IMR-90 (cell line): ENCODE measurements around the gene PIEZO1. TPM values are rescaled to one million over a fixed set of nuclear protein-coding genes. Genes with fewer than 3 reads are reported as not detected.

Experiments
- ATAC-seq: fragments of 200-7000 bp; cut with Tn5 transposase; 2 replicates; pipeline ENCODE4 v1.9.1; 2020; ENCODE audit warnings: low read depth, mild to moderate bottlenecking, moderate library complexity
- BruUV-seq: library from RNA; stranded (reverse); fragments of 400-500 nt; replicated peaks from 2 replicates; lab custom pipeline; 2021; lab: Mats Ljungman, UMichigan
- CTCF ChIA-PET: fragments of 300-600 bp; formaldehyde crosslinking; extraction: SDS; loops from one replicate; lab custom pipeline; 2021; ENCODE audit warnings: antibody characterized with exemption; lab: Yijun Ruan, JAX
- POLR2A ChIA-PET: fragments of 300-600 bp; sonication (Branson Sonifier 250); formaldehyde crosslinking; loops from one replicate; lab custom pipeline; 2022; ENCODE audit warnings: antibody characterized with exemption; ENCODE audit not compliant: unreplicated experiment; lab: Charles Lee
- DNase-seq: peaks from one replicate; pipeline ENCODE4 v3.0.0; 2013
- H2AFZ ChIP-seq: replicated peaks from 2 replicates; pipeline ENCODE3; 2013; ENCODE audit warnings: low read length, mild to moderate bottlenecking; ENCODE audit not compliant: poor library complexity
- H2AK5ac ChIP-seq: 2 replicates; pipeline ENCODE4 v1.6.1; 2013; ENCODE audit warnings: low read depth, low read length, inconsistent platforms
- H2AK9ac ChIP-seq: replicated peaks from 2 replicates; pipeline ENCODE3; 2013; ENCODE audit warnings: mild to moderate bottlenecking, low read depth, low read length, moderate library complexity; ENCODE audit not compliant: poor library complexity
- H2BK120ac ChIP-seq: 2 replicates; pipeline ENCODE4 v1.6.1; 2013; ENCODE audit warnings: low read depth, low read length, inconsistent platforms
- H2BK15ac ChIP-seq: 3 replicates; pipeline ENCODE4 v1.6.1; 2013; ENCODE audit warnings: low read depth, low read length, inconsistent platforms
- H2BK20ac ChIP-seq: 2 replicates; pipeline ENCODE4 v1.6.1; 2013; ENCODE audit warnings: low read depth, mild to moderate bottlenecking, inconsistent platforms, low read length, moderate library complexity
- H2BK5ac ChIP-seq: 2 replicates; pipeline ENCODE4 v1.6.1; 2013; ENCODE audit warnings: mild to moderate bottlenecking, low read depth, low read length, inconsistent platforms; ENCODE audit not compliant: poor library complexity, severe bottlenecking
- H3K14ac ChIP-seq: replicated peaks from 2 replicates; pipeline ENCODE4 v1.6.1; 2013; ENCODE audit warnings: low read depth, low read length, inconsistent platforms
- H3K18ac ChIP-seq: 2 replicates; pipeline ENCODE4 v1.6.1; 2013; ENCODE audit warnings: low read depth, low read length, control low read depth
- H3K23ac ChIP-seq: 2 replicates; pipeline ENCODE4 v1.6.1; 2013; ENCODE audit warnings: low read depth, low read length, inconsistent platforms
- H3K27ac ChIP-seq: 2 replicates; pipeline ENCODE4 v1.5.1; 2013; ENCODE audit warnings: mild to moderate bottlenecking, control low read depth, low read length; ENCODE audit not compliant: insufficient read depth
- H3K27me3 ChIP-seq: 2 replicates; pipeline ENCODE4 v1.6.1; 2013; ENCODE audit warnings: low read length; ENCODE audit not compliant: control insufficient read depth, insufficient read depth
- H3K36me3 ChIP-seq: 2 replicates; pipeline ENCODE4 v1.6.1; 2013; ENCODE audit warnings: low read length, mixed read lengths; ENCODE audit not compliant: control insufficient read depth, insufficient read depth
- H3K4ac ChIP-seq: 2 replicates; pipeline ENCODE4 v1.6.1; 2013; ENCODE audit warnings: low read depth, low read length, inconsistent platforms
- H3K4me1 ChIP-seq: 2 replicates; pipeline ENCODE4 v1.6.1; 2013; ENCODE audit warnings: low read length, mixed read lengths; ENCODE audit not compliant: control insufficient read depth, insufficient read depth
- H3K4me2 ChIP-seq: 2 replicates; pipeline ENCODE4 v1.6.1; 2013; ENCODE audit warnings: low read depth, mild to moderate bottlenecking, control low read depth, low read length, moderate library complexity
- H3K4me3 ChIP-seq: 2 replicates; pipeline ENCODE4 v1.5.1; 2013; ENCODE audit warnings: low read depth, mild to moderate bottlenecking, control low read depth, low read length, moderate library complexity; ENCODE audit not compliant: insufficient read depth
- H3K56ac ChIP-seq: 2 replicates; pipeline ENCODE4 v1.6.1; 2013; ENCODE audit warnings: low read length, inconsistent platforms; ENCODE audit not compliant: insufficient read depth; ENCODE audit errors: extremely low read depth
- H3K79me1 ChIP-seq, 2 experiments: 2 replicates each; pipeline ENCODE4 v1.6.1; 2013; ENCODE audit warnings: low read length in 2 of 2, inconsistent platforms in 1 of 2, low read depth in 1 of 2
- H3K9ac ChIP-seq: 2 replicates; pipeline ENCODE4 v1.6.1; 2013; ENCODE audit warnings: low read depth, low read length, control low read depth
- H3K9me1 ChIP-seq: 2 replicates; pipeline ENCODE4 v1.6.1; 2013; ENCODE audit warnings: low read length, inconsistent platforms; ENCODE audit not compliant: insufficient read depth
- H3K9me3 ChIP-seq: 2 replicates; pipeline ENCODE4 v1.6.1; 2013; ENCODE audit warnings: low read length; ENCODE audit not compliant: control insufficient read depth, insufficient read depth
- H4K20me1 ChIP-seq: 2 replicates; pipeline ENCODE4 v1.6.1; 2013; ENCODE audit warnings: low read length, inconsistent platforms; ENCODE audit not compliant: insufficient read depth
- H4K5ac ChIP-seq: 2 replicates; pipeline ENCODE4 v1.6.1; 2013; ENCODE audit warnings: mild to moderate bottlenecking, low read depth, low read length, control low read depth
- H4K8ac ChIP-seq, 2 experiments: 2 replicates each; pipeline ENCODE4 v1.6.1; 2013; ENCODE audit warnings: low read depth in 2 of 2, low read length in 2 of 2, control low read depth in 1 of 2, inconsistent platforms in 1 of 2
- H4K91ac ChIP-seq: 2 replicates; pipeline ENCODE4 v1.6.1; 2013; ENCODE audit warnings: low read depth, low read length, inconsistent platforms; ENCODE audit not compliant: insufficient read depth
- CEBPB ChIP-seq: IDR thresholded peaks from 2 replicates; pipeline ENCODE4 v1.6.1; 2012; ENCODE audit warnings: low read depth, low read length, improper control_type of control experiment
- CHD1 ChIP-seq: IDR thresholded peaks from 2 replicates; pipeline ENCODE4 v1.6.1; 2012; ENCODE audit warnings: low read depth, low read length, improper control_type of control experiment
- FOS ChIP-seq: fragments of 150-350 bp; IDR thresholded peaks from 2 replicates; pipeline ENCODE4 v1.6.1; 2016; ENCODE audit warnings: low read depth, low read length
- MAFK ChIP-seq: IDR thresholded peaks from 2 replicates; pipeline ENCODE4 v1.6.1; 2012; ENCODE audit warnings: low read depth, low read length, improper control_type of control experiment
- MAZ ChIP-seq: IDR thresholded peaks from 2 replicates; pipeline ENCODE4 v1.6.1; 2012; ENCODE audit warnings: low read depth, mild to moderate bottlenecking, low read length, improper control_type of control experiment, moderate library complexity, borderline replicate concordance
- NFE2L2 ChIP-seq: fragments of 150-350 bp; IDR thresholded peaks from 2 replicates; pipeline ENCODE4 v1.6.1; 2016; ENCODE audit warnings: low read depth, mild to moderate bottlenecking, low read length
- POLR2A ChIP-seq: IDR thresholded peaks from 2 replicates; pipeline ENCODE4 v1.6.1; 2012; ENCODE audit warnings: mild to moderate bottlenecking, low read depth, low read length
- RAD21 ChIP-seq: IDR thresholded peaks from 2 replicates; pipeline ENCODE4 v1.6.1; 2012; ENCODE audit warnings: low read length, improper control_type of control experiment
- RCOR1 ChIP-seq: IDR thresholded peaks from 2 replicates; pipeline ENCODE4 v1.6.1; 2012; ENCODE audit warnings: mild to moderate bottlenecking, low read length, improper control_type of control experiment; ENCODE audit not compliant: insufficient replicate concordance
- WGBS, 2 experiments: methylation state at CpG; one replicate each; pipeline versions ENCODE4 v1.1.5 to v1.1.7; 2013; ENCODE audit warnings: missing lambda C conversion rate in 2 of 2; ENCODE audit not compliant: insufficient read length in 1 of 2; ENCODE audit errors: extremely low coverage in 2 of 2; 5-methylcytosine and 5-hydroxymethylcytosine counted together
- dilution Hi-C: fragments of 300-500 bp; cut with HindIII; formaldehyde crosslinking; loops from one replicate; pipeline ENCODE4 v1.14.3; 2018; ENCODE audit warnings: low sequenced_read_pairs; ENCODE audit not compliant: unreplicated experiment
- in situ Hi-C: fragments of 300-500 bp; cut with MboI; formaldehyde crosslinking; loops from 3 replicates; pipeline ENCODE4 v1.14.3; 2019; ENCODE audit warnings: low sequenced_read_pairs, inconsistent platforms, mixed read lengths
- intact Hi-C: fragments of 100-400 bp; cut with micrococcal nuclease; formaldehyde crosslinking; loops from 2 replicates; pipeline ENCODE4 v1.10.0; 2022
- polyA plus RNA-seq, 3 experiments: library from polyadenylated mRNA; depleted of rRNA; stranded (reverse); fragments of >200 nt; gene quantifications; 2 replicates each; pipeline ENCODE4 v1.2.3, GENCODE V29; 2012; ENCODE audit warnings: low replicate concordance in 1 of 3
- total RNA-seq: library from RNA; depleted of rRNA; stranded (reverse); fragments of >200 nt; gene quantifications from 2 replicates; pipeline ENCODE4 v1.2.3, GENCODE V29; 2012
- TF ChIP-seq, protein P1 (sequence below): fragments of 150-350 bp; IDR thresholded peaks from 2 replicates; pipeline ENCODE4 v1.6.1; 2016; ENCODE audit warnings: low read depth, mild to moderate bottlenecking, low read length, moderate library complexity, borderline replicate concordance
- TF ChIP-seq, protein P2 (sequence below): conservative IDR thresholded peaks from 2 replicates; pipeline ENCODE4 v1.5.1; 2012; ENCODE audit warnings: mild to moderate bottlenecking, low read depth, low read length, improper control_type of control experiment
- TF ChIP-seq, protein P3 (sequence below): fragments of 150-350 bp; IDR thresholded peaks from 2 replicates; pipeline ENCODE4 v1.6.1; 2017; ENCODE audit warnings: mild to moderate bottlenecking, antibody characterized with exemption, low read length, low read depth

Gene PIEZO1
- total and polyA plus RNA-seq, 2 of the 4 experiments (the other 2 are of a cell fraction) = 36.2 to 372 TPM

DNA sequence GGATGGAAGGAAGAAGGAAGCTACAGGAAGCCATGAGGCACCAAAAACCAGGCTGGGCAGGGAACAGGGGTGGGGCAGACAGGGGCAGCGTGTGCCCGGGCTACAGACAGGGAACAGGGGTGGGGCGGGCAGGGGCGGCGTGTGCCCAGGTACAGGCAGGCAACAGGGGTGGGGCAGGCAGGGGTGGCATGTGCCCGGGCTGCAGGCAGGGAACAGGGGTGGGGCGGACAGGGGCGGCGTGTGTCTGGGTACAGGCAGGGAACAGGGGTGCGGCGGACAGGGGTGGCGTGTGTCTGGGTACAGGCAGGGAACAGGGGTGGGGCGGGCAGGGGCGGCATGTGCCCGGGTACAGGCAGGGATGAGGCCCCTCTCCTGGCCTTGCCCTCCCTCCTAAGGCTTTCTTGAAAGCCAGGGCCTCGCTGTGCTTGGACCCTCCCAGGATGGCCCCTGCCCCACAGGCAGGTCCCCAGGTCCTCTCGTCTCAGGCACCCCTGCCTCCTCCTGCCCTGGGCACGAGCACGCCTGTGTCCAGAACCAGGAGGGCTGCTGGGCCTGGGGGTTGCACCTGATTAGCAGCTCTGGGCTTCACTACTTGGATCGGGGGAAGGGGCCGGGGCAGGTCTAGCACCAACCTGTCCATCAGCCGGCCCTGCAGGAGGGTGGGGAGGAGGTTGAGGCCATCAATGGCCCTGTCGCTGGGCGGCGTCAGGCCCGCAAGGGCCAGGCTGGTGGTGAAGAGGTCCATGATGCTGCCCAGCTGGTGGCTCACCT, 41.2 kb upstream of the PIEZO1 start:
- no peak for DNase-seq
- BruUV-seq = no TSS peak
- Histone ChIP-seq H3K56ac (no peak overlapping the region), H3K4me2 (no peak overlapping the region), H3K23ac (no peak overlapping the region), H2BK5ac (no peak overlapping the region), H4K5ac (no peak overlapping the region), H2AK9ac (no peak overlapping the region), H4K20me1 (peaks cover 4% of the 10 kb centered on the region; the same call in 1 of the 2 replicates), H2BK120ac (no peak overlapping the region), H4K8ac (no peak overlapping the region), H3K27me3 (no peaks in the 10 kb centered on the region), H3K9ac (no peak overlapping the region), H3K14ac (no peak overlapping the region), H3K4me1 (peaks cover 4% of the 10 kb centered on the region; the same call in 1 of the 2 replicates), H3K36me3 (peaks cover 28% of the 10 kb centered on the region), H3K18ac (no peak overlapping the region), H3K9me3 (no peaks in the 10 kb centered on the region), H2BK15ac (no peak overlapping the region), H3K9me1 (no peaks in the 10 kb centered on the region), H3K4me3 (no peak overlapping the region), H3K79me1 (no peaks in the 10 kb centered on the region), H3K4ac (no peak overlapping the region), H2BK20ac (no peak overlapping the region), H3K27ac (no peak overlapping the region), H2AK5ac (no peak overlapping the region), H4K91ac (no peak overlapping the region), H2AFZ (no peak overlapping the region)
- no peak for ATAC-seq
- WGBS, 2 experiments = 96% methylated on average over 12 of the region's 26 CpGs; no CpG with 5 or more reads in 1 of the 2 experiments
- intact Hi-C loops = no loop called here
- POLR2A ChIA-PET = no interaction called here
- in situ Hi-C loops = no loop called here
- dilution Hi-C loops = no loop called here
- CTCF ChIA-PET = no interaction called here
- TF ChIP-seq POLR2A (no peak), CEBPB (no peak), MAZ (no peak), RCOR1 (no peak), FOS (no peak), CHD1 (no peak), MAFK (no peak), NFE2L2 (no peak), RAD21 (no peak)
- TF ChIP-seq, protein P1, sequence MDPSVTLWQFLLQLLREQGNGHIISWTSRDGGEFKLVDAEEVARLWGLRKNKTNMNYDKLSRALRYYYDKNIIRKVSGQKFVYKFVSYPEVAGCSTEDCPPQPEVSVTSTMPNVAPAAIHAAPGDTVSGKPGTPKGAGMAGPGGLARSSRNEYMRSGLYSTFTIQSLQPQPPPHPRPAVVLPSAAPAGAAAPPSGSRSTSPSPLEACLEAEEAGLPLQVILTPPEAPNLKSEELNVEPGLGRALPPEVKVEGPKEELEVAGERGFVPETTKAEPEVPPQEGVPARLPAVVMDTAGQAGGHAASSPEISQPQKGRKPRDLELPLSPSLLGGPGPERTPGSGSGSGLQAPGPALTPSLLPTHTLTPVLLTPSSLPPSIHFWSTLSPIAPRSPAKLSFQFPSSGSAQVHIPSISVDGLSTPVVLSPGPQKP = no peak
- TF ChIP-seq, protein P2, sequence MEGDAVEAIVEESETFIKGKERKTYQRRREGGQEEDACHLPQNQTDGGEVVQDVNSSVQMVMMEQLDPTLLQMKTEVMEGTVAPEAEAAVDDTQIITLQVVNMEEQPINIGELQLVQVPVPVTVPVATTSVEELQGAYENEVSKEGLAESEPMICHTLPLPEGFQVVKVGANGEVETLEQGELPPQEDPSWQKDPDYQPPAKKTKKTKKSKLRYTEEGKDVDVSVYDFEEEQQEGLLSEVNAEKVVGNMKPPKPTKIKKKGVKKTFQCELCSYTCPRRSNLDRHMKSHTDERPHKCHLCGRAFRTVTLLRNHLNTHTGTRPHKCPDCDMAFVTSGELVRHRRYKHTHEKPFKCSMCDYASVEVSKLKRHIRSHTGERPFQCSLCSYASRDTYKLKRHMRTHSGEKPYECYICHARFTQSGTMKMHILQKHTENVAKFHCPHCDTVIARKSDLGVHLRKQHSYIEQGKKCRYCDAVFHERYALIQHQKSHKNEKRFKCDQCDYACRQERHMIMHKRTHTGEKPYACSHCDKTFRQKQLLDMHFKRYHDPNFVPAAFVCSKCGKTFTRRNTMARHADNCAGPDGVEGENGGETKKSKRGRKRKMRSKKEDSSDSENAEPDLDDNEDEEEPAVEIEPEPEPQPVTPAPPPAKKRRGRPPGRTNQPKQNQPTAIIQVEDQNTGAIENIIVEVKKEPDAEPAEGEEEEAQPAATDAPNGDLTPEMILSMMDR = no peak
- TF ChIP-seq, protein P3, sequence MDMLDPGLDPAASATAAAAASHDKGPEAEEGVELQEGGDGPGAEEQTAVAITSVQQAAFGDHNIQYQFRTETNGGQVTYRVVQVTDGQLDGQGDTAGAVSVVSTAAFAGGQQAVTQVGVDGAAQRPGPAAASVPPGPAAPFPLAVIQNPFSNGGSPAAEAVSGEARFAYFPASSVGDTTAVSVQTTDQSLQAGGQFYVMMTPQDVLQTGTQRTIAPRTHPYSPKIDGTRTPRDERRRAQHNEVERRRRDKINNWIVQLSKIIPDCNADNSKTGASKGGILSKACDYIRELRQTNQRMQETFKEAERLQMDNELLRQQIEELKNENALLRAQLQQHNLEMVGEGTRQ = no peak
